HG02763 (cell line): ENCODE results near the gene MAD2L1.
"Not testable (repeated sequence)": the region's sequence is repeated elsewhere in the genome, so short reads cannot be mapped to it uniquely, and the experiment has no call there.

Experiments used
- ATAC-seq: cut with Tn5 transposase; IDR thresholded peaks from one replicate; pipeline ENCODE4 v1.9.1; 2021; ENCODE audit warnings: mild to moderate bottlenecking, moderate library complexity; ENCODE audit not compliant: unreplicated experiment

MAD2L1 gene

GRCh38 chr4:120066517-120067340 is at the start of gene MAD2L1:
MAD2L1 (minus strand) TSS chr4:120066848; CDS start chr4:120066734, 114 bp downstream.
- ATAC-seq, result peak; percentile 90

DNA sequence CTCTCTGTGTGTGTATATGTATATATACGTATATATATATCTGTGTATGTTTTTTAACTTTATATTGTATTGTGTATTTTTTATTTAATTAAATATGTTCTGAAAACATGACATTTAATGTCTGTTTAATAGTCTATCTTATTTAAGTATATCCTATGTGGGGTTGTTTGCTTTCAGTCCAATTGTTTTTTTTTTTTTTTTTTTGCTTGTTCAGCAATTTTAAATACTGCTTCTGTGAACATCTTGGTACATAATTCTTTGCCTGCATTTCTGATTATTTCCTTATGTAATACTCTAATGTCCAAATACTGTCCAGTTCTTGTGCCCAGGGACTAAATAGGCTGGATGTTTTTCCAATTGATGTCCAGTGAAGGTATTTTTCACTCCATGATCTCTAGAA is 45.1 kb upstream of the MAD2L1 start:
- no peak for ATAC-seq

DNA sequence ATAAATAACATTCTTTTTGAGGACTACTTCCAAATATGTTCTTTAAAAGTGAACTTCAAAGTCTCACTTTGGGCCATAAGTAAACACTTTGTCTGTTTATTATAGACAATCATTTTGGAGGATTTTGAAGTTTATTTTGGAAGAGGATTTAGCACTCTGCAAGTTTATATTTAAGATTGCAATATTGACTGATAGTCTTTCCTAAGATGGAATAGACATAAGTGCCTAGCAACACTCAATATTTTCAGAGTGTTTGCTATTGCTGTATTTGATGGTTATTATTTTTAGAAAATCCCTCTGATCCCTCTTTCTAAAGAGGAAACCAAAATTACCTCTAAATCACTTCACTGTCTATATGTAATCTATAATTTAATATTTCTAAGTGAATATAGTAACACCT is 42.8 kb upstream of the MAD2L1 start:
- ATAC-seq, result no peak

- ATAC-seq, result peak; percentile 89
Observed at GRCh38 chr4:120105472-120105871, 38.8 kb upstream of the MAD2L1 start.

DNA sequence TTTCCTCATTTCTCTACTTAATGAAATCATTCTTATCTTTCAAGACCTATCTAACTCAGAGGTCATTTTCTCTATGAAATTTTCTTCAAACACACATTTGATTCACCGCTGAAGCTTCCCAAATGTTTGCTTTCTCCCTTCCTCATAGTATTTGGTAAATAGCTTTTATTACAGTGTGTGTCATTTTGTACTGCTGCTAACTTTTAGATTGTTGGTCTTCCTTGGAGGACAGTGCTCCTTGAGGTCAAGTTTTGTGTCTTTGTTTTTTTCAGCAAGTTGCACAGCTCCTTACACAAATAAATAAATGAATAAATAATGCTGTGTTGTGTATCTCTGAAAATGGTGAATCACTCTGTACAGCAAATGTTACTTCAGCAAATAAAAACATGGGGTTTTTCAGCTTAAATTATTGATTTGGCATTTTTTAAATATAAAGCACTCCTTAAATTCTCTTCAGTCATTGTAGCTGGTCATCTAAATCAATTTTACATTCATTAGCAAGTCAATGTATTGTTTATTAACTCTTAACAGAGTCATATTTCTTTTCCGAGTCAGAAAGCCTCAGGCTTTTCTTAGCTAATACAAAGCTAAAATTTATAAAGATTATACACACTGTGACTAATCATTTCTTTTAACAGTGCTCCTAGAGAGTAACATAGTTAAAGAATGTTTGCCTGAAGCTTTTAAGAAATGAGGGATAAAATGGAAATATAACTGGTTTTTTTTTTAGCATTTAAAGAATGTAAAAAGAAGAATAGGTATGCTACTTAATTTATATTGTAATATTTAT is 30.1 kb upstream of the MAD2L1 start:
- no peak for ATAC-seq

DNA sequence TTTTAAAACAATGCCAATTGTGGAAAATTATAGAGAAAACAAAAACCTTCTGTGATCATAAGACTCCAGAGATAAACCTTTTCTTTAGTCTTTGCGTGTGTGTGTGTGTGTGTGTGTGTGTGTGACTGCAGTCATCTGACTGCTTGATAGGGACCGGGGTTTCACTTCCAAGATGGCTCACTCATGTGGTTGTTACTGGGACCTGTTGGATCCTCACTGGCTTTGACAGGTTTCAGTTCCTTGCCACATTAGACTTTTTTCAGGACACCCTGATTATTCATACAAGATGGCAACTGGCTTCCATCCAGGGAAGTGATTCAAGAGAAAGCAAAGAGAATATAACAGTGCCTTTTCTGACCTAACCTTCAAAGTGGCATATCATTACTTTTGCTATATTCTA is 21.9 kb upstream of the MAD2L1 start:
- no peak for ATAC-seq

DNA sequence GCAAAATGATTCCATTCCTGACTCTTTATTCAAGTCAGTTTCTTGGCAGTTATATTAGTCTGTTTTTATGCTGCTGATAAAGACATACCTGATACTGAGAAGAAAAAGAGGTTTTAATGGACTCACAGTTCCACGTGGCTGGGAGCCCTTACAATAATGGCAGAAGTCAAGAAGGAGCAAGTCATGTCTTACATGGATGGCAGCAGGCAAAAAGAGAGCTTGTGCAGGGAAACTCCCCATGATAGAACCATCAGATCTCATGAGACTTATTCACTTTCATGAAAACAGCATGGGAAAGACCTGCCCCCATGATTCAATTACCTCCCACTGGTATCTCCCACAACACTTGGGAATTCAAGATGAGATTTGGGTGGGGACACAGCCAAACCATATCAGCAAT is 21.4 kb upstream of the MAD2L1 start:
- not testable (repeated sequence) for ATAC-seq

- no peak for ATAC-seq
Observed at GRCh38 chr4:120085705-120086104, 19.1 kb upstream of the MAD2L1 start.

DNA sequence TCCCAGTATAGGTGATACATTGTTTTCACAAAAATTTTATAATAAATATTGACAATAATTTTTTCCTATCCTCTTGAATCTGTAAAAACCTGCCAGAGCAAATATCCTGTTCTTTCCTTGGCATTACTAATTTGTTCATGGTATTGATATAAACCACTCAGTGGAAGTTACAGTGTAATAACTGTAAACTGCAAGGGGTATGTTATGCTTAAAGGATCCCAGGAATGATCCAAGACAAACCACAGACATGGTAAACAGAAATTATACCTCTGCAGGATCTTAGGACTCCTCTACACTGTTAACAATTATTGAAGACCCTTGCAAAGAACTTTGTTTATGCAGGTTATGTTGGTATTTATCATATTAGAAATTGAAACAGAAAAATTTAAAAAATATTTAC is 17.7 kb upstream of the MAD2L1 start:
- no peak for ATAC-seq

DNA sequence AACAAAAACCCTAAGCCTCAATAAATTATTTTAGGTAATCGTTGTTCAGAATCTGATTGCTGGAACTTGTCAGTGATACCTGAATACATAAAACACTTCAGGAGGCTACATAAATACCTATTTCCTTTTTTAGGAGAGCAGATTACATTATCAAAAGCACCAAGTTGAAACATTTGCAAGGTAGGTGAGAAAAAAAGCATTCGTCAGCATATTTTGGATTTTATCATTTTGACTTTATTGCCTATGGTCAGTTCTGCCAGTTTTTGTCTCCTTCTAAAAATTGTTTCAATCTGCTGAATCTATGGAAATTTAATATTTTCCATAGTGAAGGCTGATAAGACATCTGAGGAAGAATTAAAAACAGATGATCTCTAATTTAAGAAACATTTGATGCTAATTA is 16.5 kb upstream of the MAD2L1 start:
- ATAC-seq, result no peak

GRCh38 chr4:120082251-120082650 is 15.6 kb upstream of the MAD2L1 start:
- no peak for ATAC-seq

DNA sequence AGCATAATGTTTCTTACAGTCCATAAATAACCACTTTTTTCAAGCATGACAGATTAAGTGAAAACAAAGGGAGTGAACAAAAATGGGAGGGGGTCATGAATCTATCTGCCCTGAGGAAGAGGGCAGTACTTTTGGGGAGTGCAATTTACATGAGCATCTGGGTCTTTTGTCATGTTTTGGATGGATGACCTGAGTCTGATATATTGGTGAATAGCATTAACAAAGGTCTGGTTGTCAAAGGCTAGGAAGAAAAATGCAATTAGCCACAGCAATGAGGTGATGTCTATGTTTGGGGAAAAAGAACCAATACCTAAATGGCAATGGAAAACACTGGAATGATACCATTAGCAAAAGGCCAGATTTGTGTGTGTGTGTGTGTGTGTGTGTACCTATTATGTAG is 15.1 kb upstream of the MAD2L1 start:
- ATAC-seq, result no peak

DNA sequence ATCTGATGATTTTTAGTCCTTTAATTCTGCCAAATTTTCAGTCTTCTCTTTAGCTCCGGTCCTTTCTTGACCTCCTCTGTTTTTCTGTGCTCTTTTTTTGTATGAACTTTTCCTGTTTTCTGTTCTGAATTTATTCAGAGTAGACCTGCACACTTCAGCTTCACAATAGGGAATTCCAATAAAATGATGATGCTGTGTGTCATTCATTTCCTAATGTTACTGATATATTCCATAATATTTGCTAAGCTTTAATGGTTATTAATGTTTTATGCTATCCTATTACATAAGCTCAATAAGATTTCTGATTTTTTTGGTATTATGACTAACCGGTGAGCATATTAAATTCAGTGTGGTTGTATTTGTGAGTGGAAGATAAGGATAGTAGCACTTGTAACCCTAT is 13.9 kb upstream of the MAD2L1 start:
- ATAC-seq, result no peak

GRCh38 chr4:120079839-120080520 is 13.3 kb upstream of the MAD2L1 start:
- no peak for ATAC-seq

DNA sequence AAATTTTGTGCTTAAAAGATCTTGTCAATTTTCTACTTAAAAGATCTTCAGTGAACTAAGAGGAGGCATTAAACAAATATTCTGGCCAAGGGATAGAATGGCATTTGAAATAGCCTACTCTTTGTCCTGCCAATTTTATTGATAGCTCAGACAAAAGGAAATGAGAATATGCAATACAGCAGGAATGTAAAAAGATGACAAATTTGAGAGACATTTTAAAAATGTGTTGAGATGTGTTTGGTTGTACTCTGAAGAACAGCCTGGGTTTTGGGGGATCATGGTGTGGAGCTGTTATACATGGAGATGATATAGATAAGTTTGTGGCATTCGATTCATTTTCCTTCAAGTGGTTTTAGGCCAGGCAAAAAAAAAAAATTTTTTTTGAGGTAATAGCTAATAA is 11.6 kb upstream of the MAD2L1 start:
- no peak for ATAC-seq

- no peak for ATAC-seq
Observed at GRCh38 chr4:120071192-120071795, 4.6 kb upstream of the MAD2L1 start.

DNA sequence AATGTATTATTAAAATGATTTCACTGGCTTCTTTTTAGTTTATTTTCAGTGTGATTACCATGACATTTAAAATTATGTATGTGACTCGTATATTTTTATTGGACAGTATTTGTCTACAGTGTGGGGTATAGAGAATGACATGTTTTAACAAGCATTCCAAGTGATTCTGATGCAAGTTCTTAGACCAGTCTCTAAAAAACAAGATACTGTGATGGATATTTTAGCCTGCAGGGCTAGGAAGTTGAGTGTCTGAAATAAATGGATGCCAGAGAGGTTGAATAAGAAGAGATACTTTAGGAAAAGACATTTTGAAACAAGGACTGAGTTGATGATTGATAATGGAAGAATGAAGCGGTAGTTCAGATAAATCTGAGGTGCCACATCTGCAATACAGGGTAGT is 3.5 kb upstream of the MAD2L1 start:
- no peak for ATAC-seq

DNA sequence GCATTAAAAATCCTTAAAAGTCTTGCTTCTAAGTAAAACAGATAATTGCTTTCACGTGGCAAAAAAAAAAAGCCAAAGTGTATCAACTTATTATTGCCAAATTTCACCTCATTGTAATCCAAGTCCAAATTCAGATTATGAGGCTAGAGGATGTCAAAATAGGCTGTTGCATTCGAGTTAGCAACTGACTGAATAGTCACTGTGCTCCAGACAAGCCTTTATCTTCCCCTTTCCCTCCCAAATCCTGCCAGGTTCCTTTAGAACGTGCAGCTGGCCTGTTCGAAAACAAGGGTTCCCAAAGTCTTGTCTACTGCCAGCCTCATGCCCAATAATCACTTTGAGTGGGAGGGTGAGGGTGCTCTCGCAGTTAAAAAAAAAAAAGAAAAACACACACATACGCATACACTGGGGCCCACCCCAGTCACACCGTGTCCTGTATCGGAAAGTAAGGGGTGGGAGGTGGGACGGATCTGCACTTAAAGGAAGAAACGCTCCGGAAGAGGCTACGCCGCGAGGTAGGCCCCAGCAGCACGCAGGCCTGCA is 603 bp downstream of the MAD2L1 start:
- no peak for ATAC-seq

DNA sequence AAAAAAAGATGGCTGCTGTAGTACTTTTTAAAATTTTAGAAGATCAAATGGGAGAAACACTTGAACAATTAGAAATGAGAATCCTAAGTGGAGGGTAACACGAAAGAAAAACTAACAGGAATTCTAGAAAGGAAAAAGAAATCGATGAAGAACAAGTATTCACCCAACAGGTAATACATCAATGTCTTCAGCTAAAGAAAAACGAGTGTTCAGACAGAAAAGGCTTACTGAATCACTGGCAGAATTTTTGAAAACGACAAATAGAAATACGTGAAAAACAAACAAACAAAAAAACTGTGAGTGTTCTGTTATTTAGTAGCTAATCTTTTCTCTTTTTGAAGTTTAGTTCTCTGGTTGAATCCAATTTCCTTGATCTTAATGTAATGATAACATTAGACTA is 1.8 kb downstream of the MAD2L1 start:
- ATAC-seq, result no peak

GRCh38 chr4:120063711-120064110 is 2.9 kb downstream of the MAD2L1 start:
- not testable (repeated sequence) for ATAC-seq

DNA sequence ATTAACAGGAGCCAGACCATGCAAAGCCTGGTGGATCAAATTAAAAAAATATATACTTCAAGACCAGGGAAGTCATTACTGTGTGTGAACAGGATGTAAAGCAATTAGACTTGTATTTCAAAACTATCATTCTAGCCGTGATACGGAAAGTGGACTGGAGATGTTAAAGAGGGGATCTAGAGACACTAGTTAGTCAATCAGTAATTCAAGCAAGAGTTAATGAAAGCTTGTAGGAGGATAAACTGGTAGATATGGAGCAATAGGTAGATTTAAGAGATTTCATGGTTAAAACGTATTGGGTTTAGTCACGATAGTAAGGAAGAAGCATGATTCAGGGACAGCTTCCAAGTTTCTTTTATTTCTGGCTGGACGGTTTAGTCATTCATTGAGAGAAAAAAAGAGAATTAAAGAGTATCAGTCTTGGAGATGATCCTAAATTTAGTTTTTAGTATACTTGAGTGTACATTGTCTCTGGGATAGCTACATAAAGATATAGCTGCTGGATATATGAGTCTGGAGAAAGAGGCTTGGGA is 3.9 kb downstream of the MAD2L1 start:
- ATAC-seq, result no peak
